ENCODE measurements around the gene OPA3.

Gene OPA3

GRCh38 chr19:45484273-45484945 lies 100.2 kb downstream of the OPA3 start:
- no peak for DNase-seq (ENCODE audit: extremely low read depth in 1 of 2, low read depth in 1 of 2)

- DNase-seq (ENCODE audit: extremely low read depth in 1 of 2, low read depth in 1 of 2) = no peak
Observed at GRCh38 chr19:45483033-45483432, 101.6 kb downstream of the OPA3 start.

DNA sequence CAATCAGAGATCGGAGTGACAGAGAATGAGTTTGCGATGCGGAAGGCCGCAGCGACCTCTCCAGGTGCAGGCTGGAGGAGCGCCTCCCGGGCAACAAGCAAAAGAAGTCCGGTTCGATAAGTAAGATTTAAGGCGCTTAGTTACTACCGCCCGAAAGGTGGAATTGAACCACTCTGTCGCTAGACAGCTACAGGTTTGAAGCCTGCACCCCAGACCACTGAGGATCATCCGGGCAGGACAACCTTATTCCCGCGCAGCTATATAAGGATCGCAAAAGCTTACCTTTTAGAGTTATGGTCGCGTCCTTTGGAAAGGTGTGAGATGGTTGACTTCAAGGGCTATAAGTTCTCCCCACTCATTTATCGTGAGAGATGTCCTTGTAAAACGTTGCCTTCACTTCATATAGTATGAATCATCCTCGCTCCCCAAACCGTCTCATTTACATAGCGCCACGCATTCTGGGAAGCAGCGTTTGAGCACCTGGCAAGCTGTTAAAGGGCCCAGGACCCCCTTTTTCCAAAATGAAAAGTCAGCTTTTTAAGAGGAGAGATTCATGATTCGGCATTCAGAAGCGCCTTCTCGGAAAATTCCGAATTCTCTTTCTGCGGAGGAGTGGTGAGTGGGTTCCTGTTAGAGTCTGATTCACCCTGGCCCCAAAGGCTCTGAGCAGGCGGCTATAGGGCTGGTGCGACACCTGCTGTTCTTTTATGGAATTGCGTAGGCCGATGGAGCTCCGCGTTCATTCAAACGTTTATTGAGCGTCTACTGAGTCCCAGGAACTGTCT lies 106.0 kb downstream of the OPA3 start:
- DNase-seq (ENCODE audit: extremely low read depth in 1 of 2, low read depth in 1 of 2) = peak in 1 of 2 donors; percentile 73

GRCh38 chr19:45477713-45478453 lies 106.7 kb downstream of the OPA3 start:
- DNase-seq (ENCODE audit: extremely low read depth in 1 of 2, low read depth in 1 of 2) = no peak
